HG03521 (cell line): Measurements from ENCODE around the gene TCAP.

Experiments used
- ATAC-seq: cut with Tn5 transposase; IDR thresholded peaks from one replicate; pipeline ENCODE4 v1.9.1; 2021; ENCODE audit warnings: mild to moderate bottlenecking, moderate library complexity; ENCODE audit not compliant: unreplicated experiment

TCAP gene

GRCh38 chr17:39648616-39649366 lies 16.4 kb upstream of the TCAP start:
- no peak for ATAC-seq

GRCh38 chr17:39650121-39650579 lies 15.0 kb upstream of the TCAP start:
- no peak for ATAC-seq

DNA sequence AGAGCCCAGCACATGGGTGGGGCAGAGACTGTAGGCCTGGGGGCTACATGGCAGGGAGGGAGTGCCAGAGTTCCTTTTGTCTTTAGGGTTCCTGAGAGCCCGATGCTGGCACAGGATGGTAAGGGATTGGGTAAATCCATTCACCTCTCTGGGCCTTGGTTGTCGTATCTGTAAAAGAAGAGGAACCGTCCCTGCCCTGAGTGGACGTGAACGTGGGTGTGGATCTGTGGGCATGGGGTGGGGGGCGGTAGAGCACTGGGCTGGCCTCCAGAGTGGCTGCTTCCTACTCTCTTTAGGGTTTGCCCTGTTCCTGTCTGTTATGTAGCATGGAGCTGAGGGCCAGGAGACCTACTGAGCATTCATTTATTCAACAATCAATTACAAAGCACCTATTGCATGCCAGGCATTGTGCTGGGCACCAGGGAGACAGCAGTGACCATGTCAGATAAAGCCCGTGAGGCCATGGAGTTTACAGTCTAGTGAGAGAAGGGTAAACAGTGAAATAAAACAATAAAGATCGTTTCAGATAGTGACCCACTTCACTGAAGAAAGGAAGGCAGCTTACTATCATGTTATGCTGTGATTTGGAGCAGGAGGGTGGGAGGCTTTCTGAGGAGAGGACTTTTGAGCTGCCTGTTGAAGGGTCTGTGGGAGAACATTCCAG lies 13.1 kb upstream of the TCAP start:
- ATAC-seq, result no peak

- ATAC-seq, result no peak
Measured at GRCh38 chr17:39652587-39653315, 12.4 kb upstream of the TCAP start.

GRCh38 chr17:39653316-39653661 lies 11.9 kb upstream of the TCAP start:
- no peak for ATAC-seq

GRCh38 chr17:39653662-39654331 lies 11.4 kb upstream of the TCAP start:
- no peak for ATAC-seq

DNA sequence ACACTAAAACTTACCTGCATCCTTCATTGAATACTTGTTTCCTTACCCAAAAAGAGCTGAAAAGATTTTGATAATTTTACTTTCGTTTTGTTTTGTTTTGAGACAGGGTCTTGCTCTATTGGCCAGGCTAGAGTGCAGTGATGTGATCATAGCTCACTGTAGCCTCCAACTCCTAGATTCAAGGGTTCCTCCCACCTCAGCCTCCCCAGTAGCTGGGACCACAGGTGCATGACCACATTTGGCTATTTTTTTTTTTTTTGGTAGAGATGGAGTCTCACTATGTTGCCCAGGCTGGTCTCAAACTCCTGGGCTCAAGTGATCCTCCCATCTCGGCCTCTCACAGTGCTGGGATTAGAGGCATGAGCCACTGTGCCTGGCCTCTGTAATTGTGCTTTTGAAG lies 10.0 kb upstream of the TCAP start:
- ATAC-seq, result no peak

DNA sequence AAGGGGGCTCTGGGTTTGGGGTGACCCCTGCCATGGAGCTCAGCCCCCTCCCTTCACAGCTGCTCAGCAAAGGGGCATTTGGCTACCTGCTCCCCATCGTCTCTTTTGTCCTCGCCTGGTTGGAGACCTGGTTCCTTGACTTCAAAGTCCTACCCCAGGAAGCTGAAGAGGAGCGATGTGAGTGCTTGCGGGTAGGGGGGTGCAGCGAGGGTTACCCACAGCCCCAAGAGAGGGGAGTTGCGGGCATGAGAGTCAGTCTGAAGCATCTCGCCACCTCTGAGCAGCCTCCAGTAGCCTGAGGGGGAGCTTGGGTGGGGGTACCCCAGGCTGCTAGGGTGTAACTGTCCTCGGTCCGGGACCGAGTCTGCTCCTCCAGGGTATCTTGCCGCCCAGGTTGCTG lies 6.8 kb upstream of the TCAP start:
- ATAC-seq, result no peak

GRCh38 chr17:39658760-39659159 lies 6.4 kb upstream of the TCAP start:
- no peak for ATAC-seq

- no peak for ATAC-seq
Measured at GRCh38 chr17:39659279-39660010, 5.7 kb upstream of the TCAP start.

GRCh38 chr17:39660011-39660360 lies 5.2 kb upstream of the TCAP start:
- no peak for ATAC-seq

GRCh38 chr17:39660397-39661385 lies 4.5 kb upstream of the TCAP start:
- ATAC-seq, result no peak

- ATAC-seq, result no peak
Measured at GRCh38 chr17:39661744-39662541, 3.2 kb upstream of the TCAP start.

- ATAC-seq, result no peak
Measured at GRCh38 chr17:39662551-39663339, 2.4 kb upstream of the TCAP start.

GRCh38 chr17:39663340-39663687 lies 1.8 kb upstream of the TCAP start:
- ATAC-seq, result no peak

DNA sequence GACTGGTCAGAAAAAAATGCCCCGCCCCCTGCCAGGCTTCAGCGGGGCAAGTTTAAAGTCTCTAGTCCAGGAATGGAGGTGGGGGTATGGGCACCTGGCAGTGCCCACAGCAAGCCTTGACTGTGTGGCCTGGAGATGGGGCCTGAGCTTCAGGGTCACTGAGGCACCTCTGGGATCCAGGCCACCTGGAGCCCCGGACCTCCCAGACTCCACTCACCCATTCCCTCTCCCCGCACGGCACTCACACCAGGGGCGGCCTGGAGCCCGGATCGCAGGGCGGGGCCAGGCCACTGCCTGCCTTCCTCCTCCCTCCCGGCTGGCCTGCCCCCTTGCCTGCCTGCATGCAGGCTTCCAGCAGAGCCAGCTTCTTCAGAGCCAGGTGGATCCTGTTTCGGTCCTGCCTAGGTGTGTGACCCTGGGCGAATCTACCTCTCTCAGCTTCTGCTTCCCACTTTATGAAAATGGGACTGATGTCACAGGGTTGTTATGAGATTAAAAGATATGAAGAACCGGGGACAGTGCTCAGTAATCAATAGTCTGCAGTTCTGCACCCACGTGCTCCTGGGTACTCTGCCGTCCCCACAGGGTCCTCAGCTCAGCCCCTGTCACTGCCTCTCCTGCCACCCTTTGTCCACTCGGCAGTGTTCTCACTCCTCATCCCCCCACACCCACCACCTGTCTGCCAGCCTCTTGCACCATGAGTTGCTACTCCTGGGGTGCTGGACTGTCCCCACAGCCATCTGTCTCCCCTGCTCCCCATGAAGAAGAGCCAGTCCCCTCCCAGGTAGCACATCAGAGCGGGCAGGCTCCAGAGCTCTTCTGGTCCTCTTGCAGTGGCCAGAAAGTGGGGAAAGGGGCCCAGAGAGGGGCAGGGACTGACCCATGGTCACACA lies 1.2 kb upstream of the TCAP start:
- no peak for ATAC-seq

DNA sequence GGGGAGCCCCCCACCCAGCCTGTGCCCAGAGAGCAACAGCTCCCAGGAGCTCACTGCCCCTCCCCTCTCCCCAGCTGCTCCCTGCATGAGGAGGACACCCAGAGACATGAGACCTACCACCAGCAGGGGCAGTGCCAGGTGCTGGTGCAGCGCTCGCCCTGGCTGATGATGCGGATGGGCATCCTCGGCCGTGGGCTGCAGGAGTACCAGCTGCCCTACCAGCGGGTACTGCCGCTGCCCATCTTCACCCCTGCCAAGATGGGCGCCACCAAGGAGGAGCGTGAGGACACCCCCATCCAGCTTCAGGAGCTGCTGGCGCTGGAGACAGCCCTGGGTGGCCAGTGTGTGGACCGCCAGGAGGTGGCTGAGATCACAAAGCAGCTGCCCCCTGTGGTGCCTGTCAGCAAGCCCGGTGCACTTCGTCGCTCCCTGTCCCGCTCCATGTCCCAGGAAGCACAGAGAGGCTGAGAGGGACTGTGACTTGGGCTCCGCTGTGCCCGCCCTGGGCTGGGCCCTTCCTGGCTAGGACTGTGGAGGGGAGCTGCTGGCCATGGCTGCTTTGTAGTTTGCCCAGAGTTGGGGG lies 584 bp downstream of the TCAP start:
- ATAC-seq, result no peak
